ENCODE results near the gene IQCF5. TPM values are rescaled to one million over a fixed set of nuclear protein-coding genes. Genes with fewer than 3 reads are reported as not detected.

Gene IQCF5
- total RNA-seq (2022; extraction: Qiagen RNA extraction) = not detected in 5 replicates

GRCh38 chr3:51875501-51875900 is at the start of gene IQCF5:
IQCF5 (minus strand) TSS chr3:51875601; CDS start chr3:51875531, 70 bp downstream.

GRCh38 chr3:51860703-51861665 is 14.4 kb downstream of the IQCF5 start, which contains the start of gene IQCF2:
IQCF2 (plus strand) TSS chr3:51861615; CDS start chr3:51861667, 52 bp downstream.

Other genes starting within 250 kb of the IQCF5 start
- gene TEX264, start 204.3 kb downstream of the IQCF5 start, total RNA-seq (2022; extraction: Qiagen RNA extraction) = 61.5 to 73.9 TPM (median 69.7 TPM) in 5 replicates
- 0.03 to 0.05 TPM (median 0.04 TPM) in 4 of 5 replicates, not detected in the other for gene GRM2, start 168.5 kb downstream of the IQCF5 start, total RNA-seq (2022; extraction: Qiagen RNA extraction)
- gene IQCF6, start 96.4 kb downstream of the IQCF5 start, total RNA-seq (2022; extraction: Qiagen RNA extraction) = not detected in 5 replicates
- gene IQCF2, start 14.0 kb downstream of the IQCF5 start, total RNA-seq (2022; extraction: Qiagen RNA extraction) = not detected in 5 replicates
- not detected in 5 replicates for gene IQCF1, start 27.8 kb upstream of the IQCF5 start, total RNA-seq (2022; extraction: Qiagen RNA extraction)
- gene RRP9, start 66.3 kb upstream of the IQCF5 start, total RNA-seq (2022; extraction: Qiagen RNA extraction) = 33.5 to 47.3 TPM (median 42.8 TPM) in 5 replicates
- 8.0 to 10.4 TPM (median 9.4 TPM) in 5 replicates for gene PARP3, start 66.8 kb upstream of the IQCF5 start, total RNA-seq (2022; extraction: Qiagen RNA extraction)
- not detected in 5 replicates for gene GPR62, start 79.8 kb upstream of the IQCF5 start, total RNA-seq (2022; extraction: Qiagen RNA extraction)
- 12.1 to 15.2 TPM (median 14.0 TPM) in 5 replicates for gene PCBP4, start 91.9 kb upstream of the IQCF5 start, total RNA-seq (2022; extraction: Qiagen RNA extraction)
- gene ABHD14B, start 98.4 kb upstream of the IQCF5 start, total RNA-seq (2022; extraction: Qiagen RNA extraction) = 27.4 to 34.9 TPM (median 34.2 TPM) in 5 replicates
- gene ABHD14A, start 99.5 kb upstream of the IQCF5 start, total RNA-seq (2022; extraction: Qiagen RNA extraction) = 11.4 to 15.9 TPM (median 15.6 TPM) in 5 replicates
- 22.3 to 27.8 TPM (median 25.4 TPM) in 5 replicates for gene ACY1, start 107.9 kb upstream of the IQCF5 start, total RNA-seq (2022; extraction: Qiagen RNA extraction)
- 1,307 to 1,420 TPM (median 1,337 TPM) in 5 replicates for gene RPL29, start 120.3 kb upstream of the IQCF5 start, total RNA-seq (2022; extraction: Qiagen RNA extraction)
- gene DUSP7, start 181.0 kb upstream of the IQCF5 start, total RNA-seq (2022; extraction: Qiagen RNA extraction) = 19.0 to 20.8 TPM (median 20.0 TPM) in 5 replicates

Measured in A549 treated with AZD2906 at 1 μM for 4 hours (cell line).